Effector CD4-positive, alpha-beta T cell (primary cell): ENCODE results near the gene SIPA1L3.
"Not testable (repeated sequence)": the region's sequence is repeated elsewhere in the genome, so short reads cannot be mapped to it uniquely, and the experiment has no call there.

Source experiments
- DNase-seq: peaks from one replicate; pipeline ENCODE4 v3.0.0-alpha.2; 2020

SIPA1L3 gene

GRCh38 chr19:38047049-38047438 lies 140.0 kb downstream of the SIPA1L3 start:
- DNase-seq, result no peak

- DNase-seq, result no peak
Observed at GRCh38 chr19:38047641-38048040, 140.6 kb downstream of the SIPA1L3 start.

GRCh38 chr19:38049105-38049649 lies 142.2 kb downstream of the SIPA1L3 start:
- DNase-seq, result peak; percentile 10

- DNase-seq, result no peak
Observed at GRCh38 chr19:38055010-38055409, 148.0 kb downstream of the SIPA1L3 start.

- DNase-seq, result no peak
Observed at GRCh38 chr19:38055655-38056521, 148.9 kb downstream of the SIPA1L3 start.

- no peak for DNase-seq
Observed at GRCh38 chr19:38056646-38057045, 149.6 kb downstream of the SIPA1L3 start.

GRCh38 chr19:38057959-38058690 lies 151.1 kb downstream of the SIPA1L3 start:
- no peak for DNase-seq

GRCh38 chr19:38059897-38060296 lies 152.9 kb downstream of the SIPA1L3 start:
- DNase-seq, result no peak

- DNase-seq, result no peak
Observed at GRCh38 chr19:38060331-38060730, 153.3 kb downstream of the SIPA1L3 start.

GRCh38 chr19:38061294-38061693 lies 154.3 kb downstream of the SIPA1L3 start:
- no peak for DNase-seq

GRCh38 chr19:38062959-38063761 lies 156.2 kb downstream of the SIPA1L3 start:
- DNase-seq, result no peak

GRCh38 chr19:38063928-38064327 lies 156.9 kb downstream of the SIPA1L3 start:
- DNase-seq, result no peak

GRCh38 chr19:38064661-38065425 lies 157.8 kb downstream of the SIPA1L3 start:
- DNase-seq, result no peak

- DNase-seq, result not testable (repeated sequence)
Observed at GRCh38 chr19:38065775-38066174, 158.8 kb downstream of the SIPA1L3 start.

- no peak for DNase-seq
Observed at GRCh38 chr19:38068826-38069225, 161.8 kb downstream of the SIPA1L3 start.

GRCh38 chr19:38070573-38070972 lies 163.6 kb downstream of the SIPA1L3 start:
- no peak for DNase-seq

GRCh38 chr19:38071054-38071453 lies 164.0 kb downstream of the SIPA1L3 start:
- not testable (repeated sequence) for DNase-seq

GRCh38 chr19:38071647-38072046 lies 164.6 kb downstream of the SIPA1L3 start:
- no peak for DNase-seq

GRCh38 chr19:38072776-38073750 lies 166.1 kb downstream of the SIPA1L3 start:
- DNase-seq, result no peak

- no peak for DNase-seq
Observed at GRCh38 chr19:38073841-38074685, 167.1 kb downstream of the SIPA1L3 start.
